Measurements from ENCODE around the gene RALY. TPM values are rescaled to one million over a fixed set of nuclear protein-coding genes. Genes with fewer than 3 reads are reported as not detected.

RALY gene
- total RNA-seq, result 94.6 TPM

DNA sequence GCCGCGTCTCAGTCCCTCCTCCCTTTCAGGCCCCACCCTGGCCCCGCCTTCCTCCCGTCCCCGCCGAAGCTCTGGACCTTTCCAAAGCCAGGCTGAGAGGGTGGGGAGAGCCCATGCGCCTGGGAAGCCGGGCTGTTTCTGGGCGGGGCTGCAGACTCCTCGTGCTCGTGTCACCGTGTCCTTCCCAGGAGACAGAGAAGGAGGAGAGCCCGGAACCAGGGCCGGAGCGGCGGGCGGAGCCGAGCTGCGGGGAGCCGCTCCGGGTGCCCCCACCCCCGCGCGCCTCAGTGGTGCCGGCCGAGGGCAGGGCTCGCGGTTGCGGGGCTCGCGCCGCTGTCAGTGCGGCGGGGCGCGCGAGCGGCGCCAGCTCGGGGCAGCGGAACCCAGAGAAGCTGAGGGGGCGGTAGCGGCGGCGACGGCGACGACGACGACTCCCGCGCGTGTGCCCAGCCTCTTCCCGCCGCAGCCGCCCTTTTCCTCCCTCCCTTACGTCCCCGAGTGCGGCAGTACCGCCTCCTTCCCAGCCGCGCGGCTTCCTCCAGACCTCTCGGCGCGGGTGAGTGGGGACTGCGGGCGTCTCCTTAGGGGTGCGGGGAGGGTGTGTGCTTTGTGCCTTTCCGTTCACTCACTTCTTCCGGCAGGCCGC lies at the start of gene RALY:
Gene RALY, plus strand, starts transcription at position 336 of the 646 bp plus-strand sequence. CDS start 78,164 bp downstream, outside the sequence.
- Histone ChIP-seq H3K9me3 (ENCODE audit: low read depth, low read length) (no peaks in the 10 kb centered on the region), H3K4me1 (ENCODE audit: insufficient read depth, low read length) (peaks cover 66% of the 10 kb centered on the region), H3K27me3 (ENCODE audit: insufficient read depth, low read length) (no peaks in the 10 kb centered on the region), H3K4me3 (ENCODE audit: low read length) (peak within 1 kb of the TSS; percentile 79)

DNA sequence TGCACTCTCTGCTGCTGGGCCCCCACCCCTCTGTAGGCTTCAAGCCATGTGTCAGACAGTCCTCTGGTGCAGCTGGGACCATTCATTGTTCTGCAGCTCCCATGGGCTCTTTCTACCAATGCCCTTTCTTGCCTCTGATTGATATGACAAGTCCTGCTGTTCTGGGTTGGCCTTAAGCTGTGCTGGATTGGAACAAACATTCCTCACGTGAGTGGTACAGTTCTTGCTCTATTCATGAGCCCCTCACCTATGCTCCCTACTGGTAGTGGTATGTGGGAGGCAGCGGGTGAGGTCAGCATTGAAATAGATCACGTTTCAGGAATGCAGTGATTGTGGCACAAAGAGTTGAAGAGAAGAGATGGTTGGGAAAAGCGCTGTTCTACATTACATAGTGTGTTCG lies 48.8 kb upstream of the RALY start:
- no peaks in the 10 kb centered on the region for H3K4me1 ChIP-seq (ENCODE audit: insufficient read depth, low read length)
- H3K4me3 ChIP-seq (ENCODE audit: low read length), result no peak overlapping the region
- H3K9me3 ChIP-seq (ENCODE audit: low read depth, low read length), result peaks cover 16% of the 10 kb centered on the region

DNA sequence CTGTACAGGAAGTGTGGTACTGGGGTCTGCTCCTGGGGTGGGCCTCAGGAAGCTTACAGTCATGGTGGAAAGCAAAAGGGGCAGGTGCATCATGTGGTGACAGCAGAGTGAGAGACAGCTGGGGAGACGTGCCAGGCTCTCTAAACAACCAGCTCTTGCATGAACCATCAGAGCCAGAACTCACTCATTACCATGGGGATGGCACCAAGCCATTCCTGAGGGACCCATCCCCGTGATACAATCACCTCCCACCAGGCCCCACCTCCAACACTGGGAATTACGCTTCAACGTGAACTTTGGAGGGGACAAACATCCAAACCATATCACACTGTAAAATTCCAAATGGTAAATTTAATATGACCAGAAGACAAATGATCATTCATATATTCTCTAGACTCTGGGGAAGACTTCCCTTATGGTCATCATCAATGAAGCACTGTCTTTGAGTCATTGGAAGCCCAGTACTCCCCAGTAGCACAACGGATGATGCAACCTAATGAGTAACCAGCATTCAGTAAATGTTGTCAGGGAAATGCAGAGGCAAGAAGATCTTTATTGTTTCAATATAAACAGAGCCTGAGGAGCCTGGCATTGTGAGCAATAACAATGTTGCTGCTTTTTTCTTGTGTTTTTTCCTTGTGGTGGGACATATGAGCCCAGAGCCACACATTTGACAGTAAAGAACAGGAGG lies 48.2 kb upstream of the RALY start:
- Histone ChIP-seq H3K27me3 (ENCODE audit: insufficient read depth, low read length) (no peaks in the 10 kb centered on the region), H3K9me3 (ENCODE audit: low read depth, low read length) (peaks cover 16% of the 10 kb centered on the region), H3K4me1 (ENCODE audit: insufficient read depth, low read length) (no peaks in the 10 kb centered on the region)

More for the DNA sequence above, 48.8 kb upstream of the RALY start:
- H3K27me3 ChIP-seq (ENCODE audit: insufficient read depth, low read length), result no peaks in the 10 kb centered on the region

DNA sequence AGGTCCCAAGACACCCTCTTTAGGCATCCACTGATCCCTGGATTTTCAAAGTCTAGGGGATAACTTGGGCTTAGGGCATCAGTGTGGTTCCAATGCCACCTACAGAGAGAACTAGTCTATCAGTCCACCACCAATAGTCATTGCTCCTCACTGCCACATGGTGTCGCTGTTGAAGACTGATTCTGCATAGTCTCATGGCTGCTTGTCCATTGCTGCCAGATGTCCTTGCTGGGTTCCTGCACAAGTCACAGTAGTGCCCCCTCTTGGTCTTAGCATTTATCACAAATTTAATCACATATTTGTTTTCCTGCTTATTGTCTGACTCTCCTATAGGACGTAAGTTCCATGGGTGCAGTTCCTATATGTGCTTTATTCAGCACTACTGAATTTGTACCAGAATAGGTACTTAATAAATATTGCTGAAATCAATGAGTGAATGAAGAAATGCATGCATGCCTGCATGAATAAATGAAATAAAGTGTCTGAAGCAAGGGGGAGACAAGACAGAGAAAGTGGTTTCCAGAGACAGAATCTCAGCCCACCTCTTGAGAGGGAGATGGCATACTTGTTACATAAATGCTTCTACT lies 45.9 kb upstream of the RALY start:
- Histone ChIP-seq H3K9me3 (ENCODE audit: low read depth, low read length) (peaks cover 16% of the 10 kb centered on the region), H3K27me3 (ENCODE audit: insufficient read depth, low read length) (no peaks in the 10 kb centered on the region), H3K4me1 (ENCODE audit: insufficient read depth, low read length) (no peaks in the 10 kb centered on the region), H3K4me3 (ENCODE audit: low read length) (no peak overlapping the region)

More for the DNA sequence above, 48.2 kb upstream of the RALY start:
- H3K4me3 ChIP-seq (ENCODE audit: low read length), result no peak overlapping the region

DNA sequence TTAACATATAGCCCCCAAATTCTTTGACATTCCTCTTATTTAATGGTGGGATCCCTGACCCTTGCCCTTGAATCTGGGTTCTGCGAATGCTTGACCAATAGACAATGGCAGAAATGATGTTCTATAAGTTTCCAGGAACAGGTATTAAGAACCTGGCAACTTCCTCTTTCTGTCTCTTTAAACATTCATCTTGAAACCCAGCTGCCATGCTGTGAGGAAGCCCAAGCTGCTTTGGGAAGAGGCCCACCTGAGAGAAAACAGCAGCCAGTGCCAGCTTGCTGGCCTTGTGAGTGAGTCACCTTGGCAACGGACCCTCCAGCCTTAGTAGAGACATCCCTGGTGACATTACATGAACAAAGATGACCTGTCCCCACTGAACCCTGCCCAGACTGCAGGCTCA lies 45.2 kb upstream of the RALY start:
- no peak overlapping the region for H3K4me3 ChIP-seq (ENCODE audit: low read length)
- no peaks in the 10 kb centered on the region for H3K4me1 ChIP-seq (ENCODE audit: insufficient read depth, low read length)
- no peaks in the 10 kb centered on the region for H3K27me3 ChIP-seq (ENCODE audit: insufficient read depth, low read length)
- peaks cover 16% of the 10 kb centered on the region for H3K9me3 ChIP-seq (ENCODE audit: low read depth, low read length)

DNA sequence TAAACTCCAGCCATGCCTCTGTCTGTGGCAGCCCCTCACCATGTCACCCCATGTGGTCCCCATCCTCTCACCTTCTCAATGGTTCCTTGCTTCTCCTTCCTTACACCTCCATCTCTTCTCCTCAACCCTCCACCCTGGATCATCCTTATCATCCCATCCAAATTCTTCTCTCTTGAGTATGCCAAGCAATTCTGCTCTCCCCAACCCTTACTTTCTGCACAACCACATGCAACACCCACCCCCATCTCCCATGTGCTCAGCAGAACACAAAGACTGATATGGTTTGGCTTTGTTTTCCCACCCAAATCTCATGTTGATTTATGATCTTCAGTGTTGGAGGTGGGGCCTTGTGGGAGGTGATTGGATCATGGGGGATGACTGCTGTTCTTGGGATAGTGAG lies 42.5 kb upstream of the RALY start:
- Histone ChIP-seq H3K4me3 (ENCODE audit: low read length) (no peak overlapping the region), H3K4me1 (ENCODE audit: insufficient read depth, low read length) (no peaks in the 10 kb centered on the region), H3K9me3 (ENCODE audit: low read depth, low read length) (peaks cover 16% of the 10 kb centered on the region), H3K27me3 (ENCODE audit: insufficient read depth, low read length) (no peaks in the 10 kb centered on the region)

DNA sequence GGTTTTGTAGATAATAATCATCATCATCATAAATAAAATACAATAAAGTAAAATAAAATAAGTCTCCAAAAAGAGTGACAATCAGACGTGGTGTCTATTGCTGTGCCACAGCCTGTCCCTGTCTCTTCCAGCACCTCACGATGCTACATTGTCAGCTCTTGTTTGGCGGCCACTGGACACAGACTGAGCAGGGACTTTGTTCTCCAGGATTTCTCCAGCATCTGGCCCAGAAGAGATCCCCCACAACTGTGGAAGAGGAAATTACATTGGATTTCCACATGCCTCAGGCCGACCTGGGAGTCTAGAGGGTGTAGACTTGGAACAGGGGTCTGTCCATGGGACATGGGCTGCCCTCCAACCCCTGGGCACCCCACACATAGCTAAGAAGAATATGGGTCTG lies 39.2 kb upstream of the RALY start:
- no peaks in the 10 kb centered on the region for H3K4me1 ChIP-seq (ENCODE audit: insufficient read depth, low read length)
- H3K4me3 ChIP-seq (ENCODE audit: low read length), result no peak overlapping the region
- no peaks in the 10 kb centered on the region for H3K27me3 ChIP-seq (ENCODE audit: insufficient read depth, low read length)
- no peaks in the 10 kb centered on the region for H3K9me3 ChIP-seq (ENCODE audit: low read depth, low read length)

DNA sequence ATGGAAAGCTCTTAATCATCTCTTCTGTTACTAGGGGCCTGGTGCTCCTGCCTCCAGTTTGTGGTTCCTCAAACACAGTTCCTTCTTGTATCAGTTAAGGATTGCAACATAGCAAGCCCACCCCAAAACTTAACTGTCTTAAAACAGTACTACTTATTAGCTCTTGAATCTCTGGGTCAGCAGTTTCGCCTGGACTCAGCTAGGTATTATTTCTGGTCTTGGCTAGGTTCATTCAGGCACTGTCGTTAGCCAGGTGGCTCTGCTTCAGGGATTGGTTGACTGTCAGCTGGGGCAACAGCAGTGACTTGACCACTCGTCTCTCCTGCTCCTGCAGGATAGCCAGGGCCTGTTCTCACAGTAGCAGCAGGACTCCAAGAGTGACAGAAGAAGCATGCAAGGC lies 30.0 kb upstream of the RALY start:
- no peaks in the 10 kb centered on the region for H3K9me3 ChIP-seq (ENCODE audit: low read depth, low read length)
- no peaks in the 10 kb centered on the region for H3K27me3 ChIP-seq (ENCODE audit: insufficient read depth, low read length)
- no peak overlapping the region for H3K4me3 ChIP-seq (ENCODE audit: low read length)
- H3K4me1 ChIP-seq (ENCODE audit: insufficient read depth, low read length), result peaks cover 8% of the 10 kb centered on the region

DNA sequence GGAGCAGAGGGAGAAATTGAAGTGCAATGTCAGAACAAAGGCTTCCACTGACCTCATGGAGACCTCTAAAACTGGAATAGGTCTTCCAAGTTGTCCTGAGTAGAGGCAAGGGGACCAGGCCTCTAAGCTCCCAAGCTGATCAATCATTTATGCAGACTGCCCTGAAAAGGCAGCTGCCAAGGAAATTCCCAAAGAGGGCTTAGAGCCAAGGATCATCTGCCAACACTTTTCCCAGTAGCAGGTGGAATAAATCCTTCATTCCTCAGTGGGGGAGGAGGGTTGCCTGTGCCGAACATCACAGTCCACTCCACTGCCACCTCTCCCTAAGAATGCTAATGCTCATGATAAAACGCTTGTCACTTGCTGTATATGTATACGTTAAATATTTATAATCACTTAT lies 29.3 kb upstream of the RALY start:
- Histone ChIP-seq H3K4me3 (ENCODE audit: low read length) (no peak overlapping the region), H3K4me1 (ENCODE audit: insufficient read depth, low read length) (peaks cover 8% of the 10 kb centered on the region), H3K27me3 (ENCODE audit: insufficient read depth, low read length) (no peaks in the 10 kb centered on the region), H3K9me3 (ENCODE audit: low read depth, low read length) (no peaks in the 10 kb centered on the region)

DNA sequence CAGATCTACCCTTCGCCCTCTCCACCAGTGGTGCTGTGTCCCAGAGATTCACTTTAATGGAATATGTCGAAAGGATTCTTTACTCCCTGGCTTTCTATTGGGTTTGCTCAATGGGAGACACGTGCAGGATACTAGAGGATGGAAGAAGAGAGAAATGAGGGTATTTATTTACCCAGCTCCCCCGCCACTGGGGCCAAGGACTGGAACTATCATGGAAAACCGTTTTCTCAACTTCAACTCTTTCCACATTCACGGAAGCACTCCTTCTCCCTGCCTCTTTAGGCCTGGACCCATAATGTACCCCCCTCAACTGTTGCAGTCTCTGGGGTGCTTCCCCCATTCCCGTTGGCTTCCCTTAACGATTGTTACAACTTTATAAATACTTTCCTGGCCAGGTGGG lies 26.6 kb upstream of the RALY start:
- Histone ChIP-seq H3K9me3 (ENCODE audit: low read depth, low read length) (no peaks in the 10 kb centered on the region), H3K4me1 (ENCODE audit: insufficient read depth, low read length) (peaks cover 5% of the 10 kb centered on the region), H3K27me3 (ENCODE audit: insufficient read depth, low read length) (no peaks in the 10 kb centered on the region), H3K4me3 (ENCODE audit: low read length) (no peak overlapping the region)

DNA sequence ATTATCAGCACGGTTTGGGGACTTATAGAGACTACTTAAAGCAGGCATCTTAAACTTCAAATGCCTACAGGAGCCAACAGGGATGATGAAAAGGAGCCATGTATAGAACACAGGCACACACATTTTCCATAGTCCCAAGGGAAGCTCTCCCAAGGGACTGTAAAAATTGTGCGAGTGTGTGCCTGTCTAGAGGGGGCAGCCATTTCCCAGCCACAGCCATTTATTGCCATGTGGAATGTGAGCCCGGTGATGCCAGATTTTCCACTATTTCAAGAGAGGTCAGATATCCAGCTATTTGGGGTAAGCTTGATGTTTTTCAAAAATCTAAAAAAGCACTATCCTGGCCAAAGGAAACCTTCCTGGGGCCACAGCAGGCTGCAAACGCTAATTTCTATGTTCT lies 24.1 kb upstream of the RALY start:
- H3K4me1 ChIP-seq (ENCODE audit: insufficient read depth, low read length), result no peaks in the 10 kb centered on the region
- no peaks in the 10 kb centered on the region for H3K9me3 ChIP-seq (ENCODE audit: low read depth, low read length)
- H3K4me3 ChIP-seq (ENCODE audit: low read length), result no peak overlapping the region
- no peaks in the 10 kb centered on the region for H3K27me3 ChIP-seq (ENCODE audit: insufficient read depth, low read length)

DNA sequence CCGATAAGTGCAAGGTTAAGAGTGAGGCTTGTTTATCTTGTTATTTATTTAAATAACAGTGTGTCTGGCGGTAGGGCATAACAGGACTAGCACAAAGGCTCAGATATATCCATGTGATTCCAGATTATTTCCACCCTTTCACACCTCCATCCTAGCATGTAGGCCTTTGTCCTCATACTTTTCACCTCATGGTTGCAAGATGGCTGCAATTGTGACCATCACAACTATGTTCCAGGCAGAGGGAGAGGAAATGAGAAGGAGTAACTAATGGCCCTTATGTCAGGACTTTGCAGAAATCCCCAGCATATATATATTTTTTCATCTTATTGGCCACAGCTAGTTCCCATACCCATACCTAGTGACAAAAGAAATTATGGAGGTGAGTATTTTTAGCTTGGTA lies 23.5 kb upstream of the RALY start:
- H3K4me3 ChIP-seq (ENCODE audit: low read length), result no peak overlapping the region
- H3K9me3 ChIP-seq (ENCODE audit: low read depth, low read length), result no peaks in the 10 kb centered on the region
- no peaks in the 10 kb centered on the region for H3K27me3 ChIP-seq (ENCODE audit: insufficient read depth, low read length)
- H3K4me1 ChIP-seq (ENCODE audit: insufficient read depth, low read length), result no peaks in the 10 kb centered on the region

DNA sequence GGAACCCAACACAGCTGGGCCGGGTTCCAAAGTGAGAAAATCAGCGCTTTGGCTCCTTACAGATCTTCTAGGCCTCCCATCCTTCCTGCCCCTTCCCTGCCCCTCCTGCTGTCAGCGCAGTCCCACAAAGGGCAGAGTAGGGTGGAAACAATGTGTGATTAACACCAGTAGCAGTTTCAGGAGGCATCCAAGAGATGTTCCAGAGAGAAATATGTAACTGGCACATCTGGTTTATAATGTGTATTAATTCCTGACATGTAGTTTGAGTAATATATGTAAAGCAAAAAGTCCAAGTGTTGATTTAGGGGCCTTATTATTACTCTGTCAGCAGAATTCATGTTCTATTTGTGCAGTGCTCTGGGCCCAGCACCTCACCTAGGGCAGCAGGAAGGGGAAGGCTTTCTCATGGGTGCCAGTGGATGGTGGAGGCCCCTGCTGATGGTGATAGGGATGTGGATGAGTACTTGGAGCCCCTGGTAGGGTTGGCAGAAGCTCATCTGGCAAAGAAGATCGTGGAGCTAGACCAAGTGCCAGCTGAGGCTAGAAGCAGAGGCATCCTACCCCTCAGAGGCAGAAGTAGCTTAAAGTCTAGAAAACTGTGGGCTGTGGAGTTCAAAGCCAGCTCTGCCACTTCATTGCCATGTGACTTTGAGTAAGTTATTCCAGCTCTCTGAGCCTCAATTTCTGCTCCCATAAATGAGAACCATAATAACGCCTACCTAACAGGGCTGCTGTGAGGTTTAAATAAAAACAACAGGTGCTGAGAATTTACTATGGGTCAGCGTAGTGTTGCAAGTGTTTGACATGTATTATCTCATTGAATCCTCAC lies 22.4 kb upstream of the RALY start:
- Histone ChIP-seq H3K27me3 (ENCODE audit: insufficient read depth, low read length) (no peaks in the 10 kb centered on the region), H3K4me3 (ENCODE audit: low read length) (no peak overlapping the region), H3K9me3 (ENCODE audit: low read depth, low read length) (no peaks in the 10 kb centered on the region), H3K4me1 (ENCODE audit: insufficient read depth, low read length) (no peaks in the 10 kb centered on the region)

DNA sequence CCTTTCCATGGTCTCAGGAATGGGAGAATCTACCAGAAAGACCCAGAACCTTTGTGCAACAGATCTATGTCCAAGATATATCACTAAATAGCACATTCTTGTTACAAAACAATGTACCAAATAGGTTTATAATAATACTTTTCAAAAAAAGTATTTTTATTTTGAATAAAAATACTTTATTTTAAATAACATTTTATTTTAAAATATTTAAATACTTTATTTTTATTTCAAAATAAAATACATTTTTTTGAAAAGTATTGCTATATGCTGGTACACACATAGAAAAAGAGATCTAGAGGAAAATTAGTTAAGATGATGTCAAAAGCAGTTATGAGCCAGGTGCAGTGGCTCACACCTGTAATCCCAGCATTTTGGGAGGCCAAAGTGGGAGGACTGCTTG lies 16.8 kb upstream of the RALY start:
- H3K4me1 ChIP-seq (ENCODE audit: insufficient read depth, low read length), result no peaks in the 10 kb centered on the region
- no peaks in the 10 kb centered on the region for H3K9me3 ChIP-seq (ENCODE audit: low read depth, low read length)
- H3K27me3 ChIP-seq (ENCODE audit: insufficient read depth, low read length), result no peaks in the 10 kb centered on the region
- H3K4me3 ChIP-seq (ENCODE audit: low read length), result no peak overlapping the region

DNA sequence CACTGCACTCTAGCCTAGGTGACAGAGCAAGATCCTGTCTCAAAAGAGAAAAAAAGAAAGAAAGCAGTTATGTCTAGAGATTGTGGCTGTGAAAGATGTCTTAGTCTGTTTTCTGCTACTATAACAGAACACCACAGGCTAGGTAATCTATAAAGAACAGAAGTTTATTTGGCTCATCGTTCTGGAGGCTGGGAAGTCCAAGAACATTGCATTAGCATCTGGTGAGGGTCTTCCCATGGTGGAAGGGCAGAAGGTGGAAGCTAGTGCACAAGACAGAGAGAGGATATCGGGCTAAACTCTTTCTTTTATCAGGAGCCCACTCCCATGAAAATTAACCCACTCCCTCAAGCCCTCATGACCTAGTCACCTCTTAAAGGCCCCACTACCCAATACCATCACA lies 16.2 kb upstream of the RALY start:
- H3K9me3 ChIP-seq (ENCODE audit: low read depth, low read length), result no peaks in the 10 kb centered on the region
- H3K4me1 ChIP-seq (ENCODE audit: insufficient read depth, low read length), result no peaks in the 10 kb centered on the region
- H3K4me3 ChIP-seq (ENCODE audit: low read length), result no peak overlapping the region
- no peaks in the 10 kb centered on the region for H3K27me3 ChIP-seq (ENCODE audit: insufficient read depth, low read length)

Data from mononuclear cell (primary cell).